Omental fat pad (tissue), 4 donors: ENCODE results near the gene OVOL2. TPM values are rescaled to one million over a fixed set of nuclear protein-coding genes. Genes with fewer than 3 reads are reported as not detected.
"Not testable (repeated sequence)": the region's sequence is repeated elsewhere in the genome, so short reads cannot be mapped to it uniquely, and the experiment has no call there.

Experiments used
- ATAC-seq: fragments of 150-250 bp; one replicate; pipeline ENCODE4 v1.9.1; 2016; ENCODE audit warnings: mild to moderate bottlenecking, moderate library complexity; ENCODE audit not compliant: low FRiP score
- DNase-seq: peaks from one replicate; pipeline ENCODE4 v3.0.0-alpha.2; 2019; ENCODE audit warnings: low spot score
- CTCF ChIP-seq, 3 donors: fragments of 450-650 bp; IDR thresholded peaks; one replicate each; pipeline ENCODE4 v1.5.1; 2016 to 2017; ENCODE audit warnings: antibody characterized with exemption in 3 of 3, mild to moderate bottlenecking in 3 of 3, moderate library complexity in 2 of 3
- total RNA-seq, 4 donors: library from RNA; depleted of rRNA; stranded (reverse); fragments of >200 nt; gene quantifications; one replicate each; pipeline ENCODE4 v1.1.0, GENCODE V29; 2016

The OVOL2 gene
- total RNA-seq, 4 donors from 2014 or later: not detected

- ATAC-seq: no peak
- no peak for DNase-seq
- TF ChIP-seq CTCF (IDR thresholded peaks at IDR 0.05): no peak
Measured at GRCh38 chr20:18030020-18030419, 27.7 kb downstream of the OVOL2 start.

- not testable (repeated sequence) for DNase-seq, ATAC-seq
Measured at GRCh38 chr20:18027011-18027410, 30.7 kb downstream of the OVOL2 start.

- ATAC-seq (no peak), DNase-seq (no peak)
- TF ChIP-seq CTCF (IDR thresholded peaks at IDR 0.05): no peak
Measured at GRCh38 chr20:18024606-18025127, 33.0 kb downstream of the OVOL2 start.

GRCh38 chr20:18020931-18021330, 36.8 kb downstream of the OVOL2 start:
- ATAC-seq: no peak
- no peak for TF ChIP-seq CTCF (IDR thresholded peaks at IDR 0.05)

GRCh38 chr20:18019068-18019467, 38.6 kb downstream of the OVOL2 start:
- no peak for TF ChIP-seq CTCF (IDR thresholded peaks at IDR 0.05)
- ATAC-seq (no peak), DNase-seq (no peak)

More at GRCh38 chr20:18020931-18021330, 36.8 kb downstream of the OVOL2 start:
- no peak for DNase-seq

GRCh38 chr20:18018100-18018499, 39.6 kb downstream of the OVOL2 start:
- no peak for DNase-seq
- no peak for TF ChIP-seq CTCF (IDR thresholded peaks at IDR 0.05)
- ATAC-seq: no peak

- DNase-seq: no peak
- no peak for ATAC-seq
Measured at GRCh38 chr20:18016772-18017171, 40.9 kb downstream of the OVOL2 start.

More at GRCh38 chr20:18016772-18017171, 40.9 kb downstream of the OVOL2 start:
- no peak for TF ChIP-seq CTCF (IDR thresholded peaks at IDR 0.05)
